IMR-90 (cell line): ENCODE data around the gene ZFAND5. TPM values are rescaled to one million over a fixed set of nuclear protein-coding genes. Genes with fewer than 3 reads are reported as not detected.

Experiments
- ATAC-seq: fragments of 200-7000 bp; cut with Tn5 transposase; 2 replicates; pipeline ENCODE4 v1.9.1; 2020; ENCODE audit warnings: low read depth, mild to moderate bottlenecking, moderate library complexity
- BruUV-seq: library from RNA; stranded (reverse); fragments of 400-500 nt; replicated peaks from 2 replicates; lab custom pipeline; 2021; lab: Mats Ljungman, UMichigan
- CTCF ChIA-PET: fragments of 300-600 bp; formaldehyde crosslinking; extraction: SDS; loops from one replicate; lab custom pipeline; 2021; ENCODE audit warnings: antibody characterized with exemption; lab: Yijun Ruan, JAX
- POLR2A ChIA-PET: fragments of 300-600 bp; sonication (Branson Sonifier 250); formaldehyde crosslinking; loops from one replicate; lab custom pipeline; 2022; ENCODE audit warnings: antibody characterized with exemption; ENCODE audit not compliant: unreplicated experiment; lab: Charles Lee
- DNase-seq: peaks from one replicate; pipeline ENCODE4 v3.0.0; 2013
- H2AFZ ChIP-seq: replicated peaks from 2 replicates; pipeline ENCODE3; 2013; ENCODE audit warnings: low read length, mild to moderate bottlenecking; ENCODE audit not compliant: poor library complexity
- H2AK5ac ChIP-seq: 2 replicates; pipeline ENCODE4 v1.6.1; 2013; ENCODE audit warnings: low read depth, low read length, inconsistent platforms
- H2AK9ac ChIP-seq: replicated peaks from 2 replicates; pipeline ENCODE3; 2013; ENCODE audit warnings: mild to moderate bottlenecking, low read depth, low read length, moderate library complexity; ENCODE audit not compliant: poor library complexity
- H2BK120ac ChIP-seq: 2 replicates; pipeline ENCODE4 v1.6.1; 2013; ENCODE audit warnings: low read depth, low read length, inconsistent platforms
- H2BK15ac ChIP-seq: 3 replicates; pipeline ENCODE4 v1.6.1; 2013; ENCODE audit warnings: low read depth, low read length, inconsistent platforms
- H2BK20ac ChIP-seq: 2 replicates; pipeline ENCODE4 v1.6.1; 2013; ENCODE audit warnings: low read depth, mild to moderate bottlenecking, inconsistent platforms, low read length, moderate library complexity
- H2BK5ac ChIP-seq: 2 replicates; pipeline ENCODE4 v1.6.1; 2013; ENCODE audit warnings: mild to moderate bottlenecking, low read depth, low read length, inconsistent platforms; ENCODE audit not compliant: poor library complexity, severe bottlenecking
- H3K14ac ChIP-seq: replicated peaks from 2 replicates; pipeline ENCODE4 v1.6.1; 2013; ENCODE audit warnings: low read depth, low read length, inconsistent platforms
- H3K18ac ChIP-seq: 2 replicates; pipeline ENCODE4 v1.6.1; 2013; ENCODE audit warnings: low read depth, low read length, control low read depth
- H3K23ac ChIP-seq: 2 replicates; pipeline ENCODE4 v1.6.1; 2013; ENCODE audit warnings: low read depth, low read length, inconsistent platforms
- H3K27ac ChIP-seq: 2 replicates; pipeline ENCODE4 v1.5.1; 2013; ENCODE audit warnings: mild to moderate bottlenecking, control low read depth, low read length; ENCODE audit not compliant: insufficient read depth
- H3K27me3 ChIP-seq: 2 replicates; pipeline ENCODE4 v1.6.1; 2013; ENCODE audit warnings: low read length; ENCODE audit not compliant: control insufficient read depth, insufficient read depth
- H3K36me3 ChIP-seq: 2 replicates; pipeline ENCODE4 v1.6.1; 2013; ENCODE audit warnings: low read length, mixed read lengths; ENCODE audit not compliant: control insufficient read depth, insufficient read depth
- H3K4ac ChIP-seq: 2 replicates; pipeline ENCODE4 v1.6.1; 2013; ENCODE audit warnings: low read depth, low read length, inconsistent platforms
- H3K4me1 ChIP-seq: 2 replicates; pipeline ENCODE4 v1.6.1; 2013; ENCODE audit warnings: low read length, mixed read lengths; ENCODE audit not compliant: control insufficient read depth, insufficient read depth
- H3K4me2 ChIP-seq: 2 replicates; pipeline ENCODE4 v1.6.1; 2013; ENCODE audit warnings: low read depth, mild to moderate bottlenecking, control low read depth, low read length, moderate library complexity
- H3K4me3 ChIP-seq: 2 replicates; pipeline ENCODE4 v1.5.1; 2013; ENCODE audit warnings: low read depth, mild to moderate bottlenecking, control low read depth, low read length, moderate library complexity; ENCODE audit not compliant: insufficient read depth
- H3K56ac ChIP-seq: 2 replicates; pipeline ENCODE4 v1.6.1; 2013; ENCODE audit warnings: low read length, inconsistent platforms; ENCODE audit not compliant: insufficient read depth; ENCODE audit errors: extremely low read depth
- H3K79me1 ChIP-seq, 2 experiments: 2 replicates each; pipeline ENCODE4 v1.6.1; 2013; ENCODE audit warnings: low read length in 2 of 2, inconsistent platforms in 1 of 2, low read depth in 1 of 2
- H3K9ac ChIP-seq: 2 replicates; pipeline ENCODE4 v1.6.1; 2013; ENCODE audit warnings: low read depth, low read length, control low read depth
- H3K9me1 ChIP-seq: 2 replicates; pipeline ENCODE4 v1.6.1; 2013; ENCODE audit warnings: low read length, inconsistent platforms; ENCODE audit not compliant: insufficient read depth
- H3K9me3 ChIP-seq: 2 replicates; pipeline ENCODE4 v1.6.1; 2013; ENCODE audit warnings: low read length; ENCODE audit not compliant: control insufficient read depth, insufficient read depth
- H4K20me1 ChIP-seq: 2 replicates; pipeline ENCODE4 v1.6.1; 2013; ENCODE audit warnings: low read length, inconsistent platforms; ENCODE audit not compliant: insufficient read depth
- H4K5ac ChIP-seq: 2 replicates; pipeline ENCODE4 v1.6.1; 2013; ENCODE audit warnings: mild to moderate bottlenecking, low read depth, low read length, control low read depth
- H4K8ac ChIP-seq, 2 experiments: 2 replicates each; pipeline ENCODE4 v1.6.1; 2013; ENCODE audit warnings: low read depth in 2 of 2, low read length in 2 of 2, control low read depth in 1 of 2, inconsistent platforms in 1 of 2
- H4K91ac ChIP-seq: 2 replicates; pipeline ENCODE4 v1.6.1; 2013; ENCODE audit warnings: low read depth, low read length, inconsistent platforms; ENCODE audit not compliant: insufficient read depth
- CEBPB ChIP-seq: IDR thresholded peaks from 2 replicates; pipeline ENCODE4 v1.6.1; 2012; ENCODE audit warnings: low read depth, low read length, improper control_type of control experiment
- MAFK ChIP-seq: IDR thresholded peaks from 2 replicates; pipeline ENCODE4 v1.6.1; 2012; ENCODE audit warnings: low read depth, low read length, improper control_type of control experiment
- MAZ ChIP-seq: IDR thresholded peaks from 2 replicates; pipeline ENCODE4 v1.6.1; 2012; ENCODE audit warnings: low read depth, mild to moderate bottlenecking, low read length, improper control_type of control experiment, moderate library complexity, borderline replicate concordance
- MXI1 ChIP-seq: IDR thresholded peaks from 2 replicates; pipeline ENCODE4 v1.6.1; 2012; ENCODE audit warnings: low read depth, mild to moderate bottlenecking, low read length, moderate library complexity, borderline replicate concordance
- NFE2L2 ChIP-seq: fragments of 150-350 bp; IDR thresholded peaks from 2 replicates; pipeline ENCODE4 v1.6.1; 2016; ENCODE audit warnings: low read depth, mild to moderate bottlenecking, low read length
- POLR2A ChIP-seq: IDR thresholded peaks from 2 replicates; pipeline ENCODE4 v1.6.1; 2012; ENCODE audit warnings: mild to moderate bottlenecking, low read depth, low read length
- RAD21 ChIP-seq: IDR thresholded peaks from 2 replicates; pipeline ENCODE4 v1.6.1; 2012; ENCODE audit warnings: low read length, improper control_type of control experiment
- RCOR1 ChIP-seq: IDR thresholded peaks from 2 replicates; pipeline ENCODE4 v1.6.1; 2012; ENCODE audit warnings: mild to moderate bottlenecking, low read length, improper control_type of control experiment; ENCODE audit not compliant: insufficient replicate concordance
- USF2 ChIP-seq: fragments of 150-350 bp; IDR thresholded peaks from 2 replicates; pipeline ENCODE4 v1.6.1; 2017; ENCODE audit warnings: mild to moderate bottlenecking, antibody characterized with exemption, low read length, low read depth
- WGBS, 2 experiments: methylation state at CpG; one replicate each; pipeline versions ENCODE4 v1.1.5 to v1.1.7; 2013; ENCODE audit warnings: missing lambda C conversion rate in 2 of 2; ENCODE audit not compliant: insufficient read length in 1 of 2; ENCODE audit errors: extremely low coverage in 2 of 2; 5-methylcytosine and 5-hydroxymethylcytosine counted together
- dilution Hi-C: fragments of 300-500 bp; cut with HindIII; formaldehyde crosslinking; loops from one replicate; pipeline ENCODE4 v1.14.3; 2018; ENCODE audit warnings: low sequenced_read_pairs; ENCODE audit not compliant: unreplicated experiment
- in situ Hi-C: fragments of 300-500 bp; cut with MboI; formaldehyde crosslinking; loops from 3 replicates; pipeline ENCODE4 v1.14.3; 2019; ENCODE audit warnings: low sequenced_read_pairs, inconsistent platforms, mixed read lengths
- intact Hi-C: fragments of 100-400 bp; cut with micrococcal nuclease; formaldehyde crosslinking; loops from 2 replicates; pipeline ENCODE4 v1.10.0; 2022
- polyA plus RNA-seq, 3 experiments: library from polyadenylated mRNA; depleted of rRNA; stranded (reverse); fragments of >200 nt; gene quantifications; 2 replicates each; pipeline ENCODE4 v1.2.3, GENCODE V29; 2012; ENCODE audit warnings: low replicate concordance in 1 of 3
- total RNA-seq: library from RNA; depleted of rRNA; stranded (reverse); fragments of >200 nt; gene quantifications from 2 replicates; pipeline ENCODE4 v1.2.3, GENCODE V29; 2012

The ZFAND5 gene
- total and polyA plus RNA-seq, 2 of the 4 experiments (the other 2 are of a cell fraction): 35.8 to 85.2 TPM

- no peak overlapping the region for H2BK15ac ChIP-seq
- no peak overlapping the region for H3K56ac ChIP-seq
- intact Hi-C loops (no loop called here), in situ Hi-C loops (no loop called here), dilution Hi-C loops (no loop called here)
- no peaks in the 10 kb centered on the region for H4K20me1 ChIP-seq
- BruUV-seq: no TSS peak
- H3K18ac ChIP-seq: no peak overlapping the region
- H3K4ac ChIP-seq: no peak overlapping the region
- no peak overlapping the region for H2BK20ac ChIP-seq
- no peaks in the 10 kb centered on the region for H3K27me3 ChIP-seq
- H4K8ac ChIP-seq: no peak overlapping the region
- ATAC-seq: no peak
- H4K5ac ChIP-seq: no peak overlapping the region
- H2BK5ac ChIP-seq: no peak overlapping the region
- H2AK5ac ChIP-seq: no peak overlapping the region
- no peaks in the 10 kb centered on the region for H3K36me3 ChIP-seq
- no peak overlapping the region for H3K4me2 ChIP-seq
- ChIA-PET CTCF (interaction anchor here (0.6 to 0.7 kb wide), 2 partner anchors 16 to 31 kb away, joined by 3 to 4 read pairs; no protein-coding TSS in a partner anchor), POLR2A (no interaction called here)
- no peak overlapping the region for H3K23ac ChIP-seq
- H2AK9ac ChIP-seq: no peak overlapping the region
- no peak for TF ChIP-seq USF2
- no peak for TF ChIP-seq MAZ
- no peak for TF ChIP-seq NFE2L2
- no peak for TF ChIP-seq MXI1
- no peak for TF ChIP-seq RAD21
- no peak for TF ChIP-seq MAFK
- no peak for TF ChIP-seq POLR2A
- no peak for TF ChIP-seq RCOR1
- no peak for TF ChIP-seq CEBPB
- no peak overlapping the region for H2BK120ac ChIP-seq
- no peak overlapping the region for H3K27ac ChIP-seq
- H3K9me3 ChIP-seq: no peaks in the 10 kb centered on the region
- H3K9me1 ChIP-seq: peaks cover 5% of the 10 kb centered on the region; the same call in 1 of the 2 replicates
- H3K4me1 ChIP-seq: peaks cover 4% of the 10 kb centered on the region
- no peaks in the 10 kb centered on the region for H3K79me1 ChIP-seq
- no peak overlapping the region for H4K91ac ChIP-seq
- H3K4me3 ChIP-seq: no peak overlapping the region
- no peak for DNase-seq
- H3K14ac ChIP-seq: no peak overlapping the region
- no peak overlapping the region for H2AFZ ChIP-seq
- H3K9ac ChIP-seq: no peak overlapping the region
- WGBS, 2 experiments: 98% methylated on average over 4 of the region's 10 CpGs; no CpG with 5 or more reads in 1 of the 2 experiments
Observed at GRCh38 chr9:72312386-72312987, 52.5 kb downstream of the ZFAND5 start.
